ENCODE results near the gene CLSTN3. TPM values are rescaled to one million over a fixed set of nuclear protein-coding genes. Genes with fewer than 3 reads are reported as not detected.

Gene CLSTN3
- total and polyA plus RNA-seq, 10 of the 15 experiments (the other 5 are each of a cell fraction or from before 2014, with no cell fraction given), result 0.09 to 35.9 (median 11.3) TPM

- TF ChIP-seq HSF1 (IDR thresholded peaks at IDR 0.05; ENCODE audit: low read depth, low read length), result no peak
- TF ChIP-seq ZBED1 (IDR thresholded peaks at IDR 0.05; ENCODE audit: borderline replicate concordance), result no peak
- TF ChIP-seq ATF2 (IDR thresholded peaks at IDR 0.05; ENCODE audit: low read length), result no peak
- TF ChIP-seq, protein P1, sequence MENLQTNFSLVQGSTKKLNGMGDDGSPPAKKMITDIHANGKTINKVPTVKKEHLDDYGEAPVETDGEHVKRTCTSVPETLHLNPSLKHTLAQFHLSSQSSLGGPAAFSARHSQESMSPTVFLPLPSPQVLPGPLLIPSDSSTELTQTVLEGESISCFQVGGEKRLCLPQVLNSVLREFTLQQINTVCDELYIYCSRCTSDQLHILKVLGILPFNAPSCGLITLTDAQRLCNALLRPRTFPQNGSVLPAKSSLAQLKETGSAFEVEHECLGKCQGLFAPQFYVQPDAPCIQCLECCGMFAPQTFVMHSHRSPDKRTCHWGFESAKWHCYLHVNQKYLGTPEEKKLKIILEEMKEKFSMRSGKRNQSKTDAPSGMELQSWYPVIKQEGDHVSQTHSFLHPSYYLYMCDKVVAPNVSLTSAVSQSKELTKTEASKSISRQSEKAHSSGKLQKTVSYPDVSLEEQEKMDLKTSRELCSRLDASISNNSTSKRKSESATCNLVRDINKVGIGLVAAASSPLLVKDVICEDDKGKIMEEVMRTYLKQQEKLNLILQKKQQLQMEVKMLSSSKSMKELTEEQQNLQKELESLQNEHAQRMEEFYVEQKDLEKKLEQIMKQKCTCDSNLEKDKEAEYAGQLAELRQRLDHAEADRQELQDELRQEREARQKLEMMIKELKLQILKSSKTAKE (IDR thresholded peaks at IDR 0.05; ENCODE audit: low read depth, poor library complexity, severe bottlenecking), result no peak
- TF ChIP-seq STAT3 (IDR thresholded peaks at IDR 0.05; ENCODE audit: low read depth, low read length), result no peak
These were observed 11.3 kb upstream of the CLSTN3 start (continued) for GRCh38 chr12:7118881-7119280.

GRCh38 chr12:7120166-7120565, 10.0 kb upstream of the CLSTN3 start:
- no peak overlapping the region for H3K4me2 ChIP-seq (ENCODE audit: control insufficient read depth, insufficient read depth)
- ATAC-seq (no peak), FAIRE-seq (no peak), DNase-seq (ENCODE audit: low read depth, low spot score) (no peak)
- ChIA-PET RAD21 (ENCODE audit: unreplicated experiment) (no interaction called here), SMC1A (ENCODE audit: uncharacterized antibody, unreplicated experiment) (no interaction called here), POLR2A (no interaction called here), CTCF (no interaction called here)
- no TSS peak for BruUV-seq (replicated peaks)
- no peak overlapping the region for H2AFZ ChIP-seq (ENCODE audit: control insufficient read depth, low read depth, low read length)
- no peaks in the 10 kb centered on the region for H3K4me1 ChIP-seq (ENCODE audit: control insufficient read depth, insufficient read depth, low read length)
- no peaks in the 10 kb centered on the region for H4K20me1 ChIP-seq (ENCODE audit: control insufficient read depth, insufficient read depth)
- no peaks in the 10 kb centered on the region for H3K27me3 ChIP-seq (replicated peaks in 1 of 2; ENCODE audit: control insufficient read depth in 2 of 2, insufficient read depth in 2 of 2, low read length in 1 of 2)
- H3K9ac ChIP-seq (ENCODE audit: control insufficient read depth, insufficient read depth, low read length), result no peak overlapping the region
- intact Hi-C loops (cut with micrococcal nuclease; ENCODE audit: unreplicated experiment), result no loop called here
- no peaks in the 10 kb centered on the region for H3K9me3 ChIP-seq (replicated peaks; ENCODE audit: control insufficient read depth, insufficient read depth, low read length)
- H3K79me2 ChIP-seq (ENCODE audit: control insufficient read depth, insufficient read depth, low read length), result no peaks in the 10 kb centered on the region
- 82% methylated on average over 5 of the region's 5 CpGs for WGBS (ENCODE audit: insufficient coverage, insufficient replicate concordance, low lambda C conversion rate, missing lambda C conversion rate)
- in situ Hi-C loops (cut with MboI), result no loop called here
- H3K27ac ChIP-seq (ENCODE audit: control insufficient read depth, insufficient read depth), result no peak overlapping the region
- H3K4me3 ChIP-seq, result no peak overlapping the region
- H3K36me3 ChIP-seq (ENCODE audit: control insufficient read depth in 2 of 2, insufficient read depth in 2 of 2, low read length in 1 of 2), result peaks cover 0 to 29% of the 10 kb centered on the region in 2 experiments; a peak in 3 of 4 replicates
- no peak for TF ChIP-seq KDM1A (IDR thresholded peaks at IDR 0.05; ENCODE audit: borderline replicate concordance)
- TF ChIP-seq, protein P2, sequence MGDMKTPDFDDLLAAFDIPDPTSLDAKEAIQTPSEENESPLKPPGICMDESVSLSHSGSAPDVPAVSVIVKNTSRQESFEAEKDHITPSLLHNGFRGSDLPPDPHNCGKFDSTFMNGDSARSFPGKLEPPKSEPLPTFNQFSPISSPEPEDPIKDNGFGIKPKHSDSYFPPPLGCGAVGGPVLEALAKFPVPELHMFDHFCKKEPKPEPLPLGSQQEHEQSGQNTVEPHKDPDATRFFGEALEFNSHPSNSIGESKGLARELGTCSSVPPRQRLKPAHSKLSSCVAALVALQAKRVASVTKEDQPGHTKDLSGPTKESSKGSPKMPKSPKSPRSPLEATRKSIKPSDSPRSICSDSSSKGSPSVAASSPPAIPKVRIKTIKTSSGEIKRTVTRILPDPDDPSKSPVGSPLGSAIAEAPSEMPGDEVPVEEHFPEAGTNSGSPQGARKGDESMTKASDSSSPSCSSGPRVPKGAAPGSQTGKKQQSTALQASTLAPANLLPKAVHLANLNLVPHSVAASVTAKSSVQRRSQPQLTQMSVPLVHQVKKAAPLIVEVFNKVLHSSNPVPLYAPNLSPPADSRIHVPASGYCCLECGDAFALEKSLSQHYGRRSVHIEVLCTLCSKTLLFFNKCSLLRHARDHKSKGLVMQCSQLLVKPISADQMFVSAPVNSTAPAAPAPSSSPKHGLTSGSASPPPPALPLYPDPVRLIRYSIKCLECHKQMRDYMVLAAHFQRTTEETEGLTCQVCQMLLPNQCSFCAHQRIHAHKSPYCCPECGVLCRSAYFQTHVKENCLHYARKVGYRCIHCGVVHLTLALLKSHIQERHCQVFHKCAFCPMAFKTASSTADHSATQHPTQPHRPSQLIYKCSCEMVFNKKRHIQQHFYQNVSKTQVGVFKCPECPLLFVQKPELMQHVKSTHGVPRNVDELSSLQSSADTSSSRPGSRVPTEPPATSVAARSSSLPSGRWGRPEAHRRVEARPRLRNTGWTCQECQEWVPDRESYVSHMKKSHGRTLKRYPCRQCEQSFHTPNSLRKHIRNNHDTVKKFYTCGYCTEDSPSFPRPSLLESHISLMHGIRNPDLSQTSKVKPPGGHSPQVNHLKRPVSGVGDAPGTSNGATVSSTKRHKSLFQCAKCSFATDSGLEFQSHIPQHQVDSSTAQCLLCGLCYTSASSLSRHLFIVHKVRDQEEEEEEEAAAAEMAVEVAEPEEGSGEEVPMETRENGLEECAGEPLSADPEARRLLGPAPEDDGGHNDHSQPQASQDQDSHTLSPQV (IDR thresholded peaks at IDR 0.05), result no peak
- no peak for TF ChIP-seq PBX3 (IDR thresholded peaks at IDR 0.05; ENCODE audit: insufficient replicate concordance, low read depth, low read length)
- TF ChIP-seq ZBED1 (IDR thresholded peaks at IDR 0.05; ENCODE audit: borderline replicate concordance), result no peak
- no peak for TF ChIP-seq SREBF2 (IDR thresholded peaks at IDR 0.05; ENCODE audit: low read length)
- no peak for TF ChIP-seq TARDBP (IDR thresholded peaks at IDR 0.05; ENCODE audit: borderline replicate concordance)
- no peak for TF ChIP-seq NR2F1 (conservative IDR thresholded peaks at IDR 0.05)
